Nephron progenitor cell (in vitro differentiated cells): ENCODE results near the gene DHCR7.
"Not testable (repeated sequence)": the region's sequence is repeated elsewhere in the genome, so short reads cannot be mapped to it uniquely, and the experiment has no call there.

Experiments
- DNase-seq: peaks from one replicate; pipeline ENCODE4 v3.0.0; 2021
- H3K27ac Mint-ChIP-seq: 2 replicates; pipeline ENCODE4 v1.8.0; 2021; ENCODE audit warnings: mild to moderate bottlenecking, moderate library complexity, mixed read lengths
- H3K27me3 Mint-ChIP-seq: 2 replicates; pipeline ENCODE4 v1.8.0; 2021; ENCODE audit warnings: mild to moderate bottlenecking, low read depth, mixed read lengths; ENCODE audit not compliant: poor library complexity
- H3K36me3 Mint-ChIP-seq: 2 replicates; pipeline ENCODE4 v1.8.0; 2021; ENCODE audit warnings: low read depth, mixed read lengths
- H3K4me1 Mint-ChIP-seq: 2 replicates; pipeline ENCODE4 v1.8.0; 2021; ENCODE audit warnings: mixed read lengths
- H3K4me3 Mint-ChIP-seq: 2 replicates; pipeline ENCODE4 v1.8.0; 2021; ENCODE audit warnings: mild to moderate bottlenecking, moderate library complexity, mixed read lengths
- H3K9me3 Mint-ChIP-seq: 2 replicates; pipeline ENCODE4 v1.8.0; 2021; ENCODE audit warnings: mild to moderate bottlenecking, moderate library complexity, mixed read lengths
- CTCF ChIP-seq: fragments of 200-600 bp; sonication (generic); IDR thresholded peaks from 2 replicates; pipeline ENCODE4 v1.5.0; 2021; ENCODE audit warnings: antibody characterized with exemption

The DHCR7 gene

DNA sequence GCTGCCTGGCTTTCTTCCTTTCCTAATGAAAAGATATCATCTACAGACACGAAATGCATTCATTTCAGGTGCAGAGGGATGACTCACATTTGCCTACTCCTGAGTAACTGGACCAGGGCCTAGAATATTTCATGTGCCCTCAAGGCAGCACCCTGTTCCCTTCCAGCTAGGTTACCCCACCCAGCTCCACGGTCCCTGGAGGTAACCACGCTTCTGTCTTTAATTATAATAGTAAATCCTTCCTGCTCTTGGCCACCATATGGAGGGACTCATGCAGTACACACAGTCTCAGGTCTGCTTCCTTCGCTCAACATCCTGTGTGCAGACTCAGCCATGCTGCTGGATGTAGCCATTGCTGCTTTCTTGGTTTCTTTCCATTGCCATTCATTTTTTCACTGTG, 22.3 kb downstream of the DHCR7 start:
- Mint-ChIP-seq H3K27ac (no peak overlapping the region), H3K4me3 (no peak overlapping the region), H3K27me3 (peaks cover 10% of the 10 kb centered on the region), H3K36me3 (no peaks in the 10 kb centered on the region), H3K4me1 (peaks cover 7% of the 10 kb centered on the region), H3K9me3 (peaks cover 16% of the 10 kb centered on the region)
- no peak for DNase-seq
- TF ChIP-seq CTCF = no peak

DNA sequence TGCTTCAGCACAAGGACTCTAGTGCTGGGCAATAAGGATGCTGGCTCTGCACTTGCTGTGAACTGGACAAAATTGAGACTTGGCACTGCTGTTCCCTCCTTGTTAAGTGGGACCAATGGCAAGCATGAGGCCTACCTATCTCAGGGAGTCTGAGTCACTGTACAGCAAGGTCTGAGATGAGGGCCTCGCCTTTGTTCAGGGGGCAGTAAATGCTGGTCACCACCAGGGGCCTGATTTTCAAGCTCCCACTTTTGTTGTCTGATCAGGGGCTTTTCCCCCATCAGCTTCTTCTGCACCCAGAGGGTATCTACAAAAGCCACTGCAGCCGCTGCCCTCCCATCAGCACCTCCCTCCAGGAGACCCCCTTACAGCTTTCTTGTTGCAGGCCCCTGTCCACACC, 22.8 kb downstream of the DHCR7 start:
- Mint-ChIP-seq H3K4me3 (no peak overlapping the region), H3K9me3 (peaks cover 13% of the 10 kb centered on the region), H3K36me3 (no peaks in the 10 kb centered on the region), H3K27me3 (peaks cover 10% of the 10 kb centered on the region), H3K4me1 (peaks cover 7% of the 10 kb centered on the region), H3K27ac (no peak overlapping the region)
- no peak for TF ChIP-seq CTCF
- DNase-seq = no peak

DNA sequence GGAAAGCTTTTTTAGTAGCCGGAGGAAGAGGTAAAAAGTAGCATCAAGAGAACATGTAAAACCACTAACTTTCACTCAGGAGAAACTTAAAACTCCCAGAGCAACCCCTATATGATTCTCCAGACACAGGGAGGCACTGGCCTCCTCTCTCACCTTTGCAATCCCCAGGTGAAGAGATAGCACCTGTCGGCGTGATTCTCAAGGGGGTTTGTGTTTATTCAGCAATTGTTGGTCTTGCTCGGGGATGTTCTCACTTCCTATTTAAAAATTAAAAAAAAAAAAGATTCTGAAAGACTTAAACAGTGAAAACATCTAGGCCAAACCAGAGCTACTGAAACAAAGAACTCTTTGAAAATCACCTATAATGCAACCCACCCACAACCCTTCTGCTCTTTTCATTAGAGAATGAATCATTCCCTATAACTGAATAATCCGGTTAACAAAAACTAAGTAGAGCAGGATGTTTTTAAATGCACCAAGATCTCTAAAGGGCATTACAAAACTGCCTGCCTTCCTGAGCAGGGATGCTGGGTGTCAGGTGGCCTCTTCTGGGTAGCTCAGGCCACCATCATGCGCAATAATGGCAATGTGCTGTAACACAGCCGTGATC, 24.9 kb downstream of the DHCR7 start:
- no peaks in the 10 kb centered on the region for H3K4me1 Mint-ChIP-seq
- peaks cover 4% of the 10 kb centered on the region for H3K9me3 Mint-ChIP-seq
- H3K4me3 Mint-ChIP-seq = no peak overlapping the region
- TF ChIP-seq CTCF = no peak
- H3K36me3 Mint-ChIP-seq = no peaks in the 10 kb centered on the region
- H3K27me3 Mint-ChIP-seq = peaks cover 10% of the 10 kb centered on the region
- H3K27ac Mint-ChIP-seq = no peak overlapping the region
- DNase-seq = no peak

GRCh38 chr11:71422318-71422717, 25.9 kb downstream of the DHCR7 start:
- not testable (repeated sequence) for H3K9me3 Mint-ChIP-seq, DNase-seq, H3K4me3 Mint-ChIP-seq, H3K4me1 Mint-ChIP-seq, H3K36me3 Mint-ChIP-seq
- H3K27ac Mint-ChIP-seq = peak overlapping the region; percentile 85
- H3K27me3 Mint-ChIP-seq = peaks cover 16% of the 10 kb centered on the region

DNA sequence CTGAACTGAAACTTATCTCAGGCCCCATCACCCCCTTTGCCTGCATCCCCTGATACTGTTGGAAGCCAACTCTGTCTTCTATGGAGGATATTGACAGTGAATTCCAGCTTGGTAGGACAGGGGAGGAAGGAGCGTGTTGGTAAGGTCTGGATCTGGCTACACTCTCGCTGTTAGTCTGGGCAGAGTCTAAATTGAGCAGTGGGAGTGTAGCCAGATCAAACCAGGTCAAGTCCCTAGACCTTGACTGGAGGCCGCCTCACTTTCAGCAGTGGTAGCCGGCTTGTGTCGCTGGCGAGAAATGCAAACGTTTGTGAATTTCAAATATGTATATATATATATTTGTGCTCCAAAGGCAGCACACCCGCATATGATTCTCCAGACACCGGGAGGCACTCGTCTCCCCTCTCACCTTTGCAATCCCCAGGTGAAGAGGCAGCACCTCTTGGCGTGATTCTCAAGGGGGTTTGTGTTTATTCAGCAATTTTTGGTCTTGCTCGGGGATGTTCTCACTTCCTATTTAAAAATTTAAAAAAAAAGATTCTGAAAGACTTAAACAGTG, 26.7 kb downstream of the DHCR7 start:
- Mint-ChIP-seq H3K9me3 (no peaks in the 10 kb centered on the region), H3K36me3 (no peaks in the 10 kb centered on the region), H3K4me1 (no peaks in the 10 kb centered on the region), H3K27ac (no peak overlapping the region), H3K4me3 (no peak overlapping the region), H3K27me3 (peaks cover 16% of the 10 kb centered on the region)
- no peak for DNase-seq
- no peak for TF ChIP-seq CTCF

GRCh38 chr11:71420455-71421241, 27.5 kb downstream of the DHCR7 start:
- Mint-ChIP-seq H3K9me3 (no peaks in the 10 kb centered on the region), H3K27me3 (peaks cover 15% of the 10 kb centered on the region), H3K27ac (no peak overlapping the region), H3K4me1 (no peaks in the 10 kb centered on the region), H3K36me3 (no peaks in the 10 kb centered on the region), H3K4me3 (no peak overlapping the region)
- DNase-seq = peak; percentile 57
- TF ChIP-seq CTCF = peak; percentile 60
